H9 (cell line): ENCODE results near the gene RFESD. TPM values are rescaled to one million over a fixed set of nuclear protein-coding genes. Genes with fewer than 3 reads are reported as not detected.

Source experiments
- DNase-seq: peaks from one replicate; pipeline ENCODE4 v3.0.0-alpha.2; 2017
- H2AFZ ChIP-seq: one replicate; pipeline ENCODE4 v1.6.1; 2013; ENCODE audit warnings: mild to moderate bottlenecking, low read length, control low read depth, moderate library complexity
- H2AK5ac ChIP-seq: 2 replicates; pipeline ENCODE4 v1.6.1; 2013; ENCODE audit warnings: low read length, control low read depth, mixed read lengths; ENCODE audit not compliant: insufficient read length
- H2BK120ac ChIP-seq: one replicate; pipeline ENCODE4 v1.6.1; 2013; ENCODE audit warnings: low read depth, mild to moderate bottlenecking, low read length, control low read depth, inconsistent platforms; ENCODE audit not compliant: poor library complexity, severe bottlenecking
- H2BK12ac ChIP-seq: 2 replicates; pipeline ENCODE4 v1.6.1; 2013; ENCODE audit warnings: low read length, control low read depth, mixed read lengths, low read depth; ENCODE audit not compliant: insufficient read length
- H2BK15ac ChIP-seq: 2 replicates; pipeline ENCODE4 v1.6.1; 2013; ENCODE audit warnings: low read depth, low read length, control low read depth
- H2BK20ac ChIP-seq: one replicate; pipeline ENCODE4 v1.6.1; 2013; ENCODE audit warnings: low read depth, mild to moderate bottlenecking, low read length, control low read depth, inconsistent platforms; ENCODE audit not compliant: poor library complexity, severe bottlenecking
- H2BK5ac ChIP-seq: 2 replicates; pipeline ENCODE4 v1.6.1; 2013; ENCODE audit warnings: low read length, control low read depth, mixed read lengths; ENCODE audit not compliant: insufficient read length
- H3K14ac ChIP-seq: 2 replicates; pipeline ENCODE4 v1.6.1; 2013; ENCODE audit warnings: low read length, control low read depth; ENCODE audit not compliant: insufficient read depth
- H3K18ac ChIP-seq: 2 replicates; pipeline ENCODE4 v1.6.1; 2013; ENCODE audit warnings: low read depth, mild to moderate bottlenecking, mixed read lengths, low read length, control low read depth; ENCODE audit not compliant: insufficient read length
- H3K23ac ChIP-seq: 2 replicates; pipeline ENCODE4 v1.6.1; 2013; ENCODE audit warnings: low read length, control low read depth, mixed read lengths, low read depth; ENCODE audit not compliant: insufficient read length
- H3K23me2 ChIP-seq: 2 replicates; pipeline ENCODE4 v1.6.1; 2013; ENCODE audit warnings: low read depth, mild to moderate bottlenecking, mixed read lengths, low read length, control low read depth; ENCODE audit not compliant: insufficient read length, poor library complexity, severe bottlenecking
- H3K27ac ChIP-seq: 2 replicates; pipeline ENCODE4 v1.5.1; 2013; ENCODE audit warnings: low read length, control low read depth, mixed read lengths, low read depth; ENCODE audit not compliant: insufficient read length
- H3K27me3 ChIP-seq: 2 replicates; pipeline ENCODE4 v1.6.1; 2013; ENCODE audit warnings: low read length, control low read depth, inconsistent platforms; ENCODE audit not compliant: insufficient read depth
- H3K4ac ChIP-seq: 2 replicates; pipeline ENCODE4 v1.6.1; 2013; ENCODE audit warnings: low read depth, mild to moderate bottlenecking, control low read depth, inconsistent platforms, low read length, moderate library complexity
- H3K4me1 ChIP-seq: 2 replicates; pipeline ENCODE4 v1.6.1; 2013; ENCODE audit warnings: low read length, control low read depth, inconsistent platforms; ENCODE audit not compliant: insufficient read depth
- H3K4me2 ChIP-seq: 2 replicates; pipeline ENCODE4 v1.6.1; 2013; ENCODE audit warnings: low read length, control low read depth, mixed read lengths; ENCODE audit not compliant: insufficient read length, insufficient read depth
- H3K56ac ChIP-seq: 2 replicates; pipeline ENCODE4 v1.6.1; 2013; ENCODE audit warnings: low read depth, mild to moderate bottlenecking, mixed read lengths, low read length, control low read depth; ENCODE audit not compliant: insufficient read length
- H3K79me1 ChIP-seq: 2 replicates; pipeline ENCODE4 v1.6.1; 2013; ENCODE audit warnings: low read depth, mild to moderate bottlenecking, moderate library complexity, low read length, control low read depth, inconsistent platforms; ENCODE audit not compliant: insufficient read depth, poor library complexity, severe bottlenecking
- H3K79me2 ChIP-seq: 2 replicates; pipeline ENCODE4 v1.6.1; 2013; ENCODE audit warnings: low read length, control low read depth, inconsistent platforms; ENCODE audit not compliant: insufficient read depth
- H3K9ac ChIP-seq: 2 replicates; pipeline ENCODE4 v1.6.1; 2013; ENCODE audit warnings: low read length, control low read depth, mixed read lengths; ENCODE audit not compliant: insufficient read length; ENCODE audit errors: extremely low read depth
- H3K9me3 ChIP-seq: one replicate; pipeline ENCODE4 v1.6.1; 2013; ENCODE audit warnings: low read depth, low read length, inconsistent platforms; ENCODE audit not compliant: control insufficient read depth
- H3T11ph ChIP-seq: one replicate; pipeline ENCODE4 v1.6.1; 2013; ENCODE audit warnings: mild to moderate bottlenecking, low read length, control low read depth, inconsistent platforms
- H4K20me1 ChIP-seq: one replicate; pipeline ENCODE4 v1.6.1; 2013; ENCODE audit not compliant: control insufficient read depth, insufficient read length, insufficient read depth
- H4K5ac ChIP-seq: 2 replicates; pipeline ENCODE4 v1.6.1; 2013; ENCODE audit warnings: low read depth, mild to moderate bottlenecking, mixed read lengths, low read length, control low read depth; ENCODE audit not compliant: insufficient read length
- H4K8ac ChIP-seq: replicated peaks from 2 replicates; pipeline ENCODE4 v1.6.1; 2013; ENCODE audit warnings: low read length, control low read depth, mixed read lengths, low read depth; ENCODE audit not compliant: insufficient read length
- H4K91ac ChIP-seq: 2 replicates; pipeline ENCODE4 v1.6.1; 2013; ENCODE audit warnings: low read depth, mild to moderate bottlenecking, moderate library complexity, mixed read lengths, low read length, control low read depth; ENCODE audit not compliant: insufficient read length
- H3K27ac Mint-ChIP-seq, 3 experiments: 2 replicates in 2 of 3; 3 replicates in 1 of 3; pipeline ENCODE4 v1.8.0; 2020 to 2021; ENCODE audit warnings: mixed read lengths in 3 of 3, mild to moderate bottlenecking in 1 of 3, moderate library complexity in 1 of 3
- H3K27me3 Mint-ChIP-seq: 2 replicates; pipeline ENCODE4 v1.8.0; 2021; ENCODE audit warnings: low read depth, mild to moderate bottlenecking, moderate library complexity, mixed read lengths
- H3K36me3 Mint-ChIP-seq, 3 experiments: 2 replicates in 2 of 3; 3 replicates in 1 of 3; pipeline ENCODE4 v1.8.0; 2020 to 2021; ENCODE audit warnings: low read depth in 3 of 3, mixed read lengths in 3 of 3; ENCODE audit not compliant: insufficient read depth in 1 of 3
- H3K4me1 Mint-ChIP-seq, 2 experiments: 2 replicates each; pipeline ENCODE4 v1.8.0; 2020; ENCODE audit warnings: mixed read lengths in 2 of 2
- H3K4me3 Mint-ChIP-seq, 2 experiments: 2 replicates in 1 of 2; 3 replicates in 1 of 2; pipeline ENCODE4 v1.8.0; 2020 to 2021; ENCODE audit warnings: mild to moderate bottlenecking in 2 of 2, mixed read lengths in 2 of 2, moderate library complexity in 1 of 2
- H3K9me3 Mint-ChIP-seq, 2 experiments: 2 replicates in 1 of 2; 3 replicates in 1 of 2; pipeline ENCODE4 v1.8.0; 2020; ENCODE audit warnings: mild to moderate bottlenecking in 2 of 2, mixed read lengths in 2 of 2, moderate library complexity in 1 of 2
- CTCF ChIP-seq: fragments of 200-600 bp; sonication (generic); conservative IDR thresholded peaks from 3 replicates; pipeline ENCODE4 v1.8.0; 2021; ENCODE audit warnings: antibody characterized with exemption, mild to moderate bottlenecking
- WGBS: extraction: QIAGEN DNeasy Blood & Tissue Kit; methylation state at CpG from one replicate; pipeline ENCODE4 v1.1.7; 2013; ENCODE audit warnings: missing lambda C conversion rate, low lambda C conversion rate, mixed read lengths; ENCODE audit not compliant: insufficient read length; ENCODE audit errors: extremely low coverage; 5-methylcytosine and 5-hydroxymethylcytosine counted together
- total RNA-seq: library from RNA; stranded (reverse); gene quantifications from 2 replicates; pipeline ENCODE4 v1.2.1, GENCODE V29; 2021

RFESD gene
- total RNA-seq, 1 experiment from 2014 or later = 1.7 TPM

DNA sequence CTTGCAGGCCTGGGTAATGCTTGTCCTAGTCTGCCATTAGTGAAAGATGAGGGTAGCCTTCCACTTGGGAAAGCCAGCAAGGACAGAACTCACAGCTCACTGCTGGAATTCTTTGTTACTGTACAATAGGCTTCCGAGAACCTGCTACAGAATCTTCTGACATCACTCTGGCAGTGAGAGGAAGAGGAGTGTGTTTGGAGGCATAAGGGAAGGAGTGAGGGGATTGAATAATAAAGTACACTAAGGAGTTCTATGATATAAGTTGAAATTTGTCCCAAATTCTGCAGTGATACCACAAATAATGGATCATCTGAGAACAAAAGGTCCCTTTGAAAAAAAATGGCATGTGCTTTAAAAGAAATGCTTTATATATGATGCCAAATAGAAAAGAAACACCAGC, 36.3 kb downstream of the RFESD start, which contains the start of gene SPATA9:
Gene SPATA9, minus strand, starts transcription at position 101 of the 400 bp plus-strand sequence. CDS start 137 bp downstream, outside the sequence.
- Histone ChIP-seq H4K20me1 (no peaks in the 10 kb centered on the region), H3T11ph (no peak within 1 kb of the TSS), H3K23ac (no peak within 1 kb of the TSS), H3K27ac (no peak within 1 kb of the TSS), H2BK120ac (no peak within 1 kb of the TSS), H3K27me3 (no peaks in the 10 kb centered on the region), H2BK12ac (no peak within 1 kb of the TSS), H4K91ac (no peak within 1 kb of the TSS), H3K9me3 (no peaks in the 10 kb centered on the region), H2BK20ac (no peak within 1 kb of the TSS), H3K23me2 (no peaks in the 10 kb centered on the region), H3K4me1 (no peaks in the 10 kb centered on the region), H3K4ac (no peak within 1 kb of the TSS), H3K18ac (no peak within 1 kb of the TSS), H3K79me1 (no peaks in the 10 kb centered on the region), H2AK5ac (no peak within 1 kb of the TSS), H2AFZ (no peak within 1 kb of the TSS), H3K79me2 (no peaks in the 10 kb centered on the region), H4K5ac (no peak within 1 kb of the TSS), H3K4me2 (no peak within 1 kb of the TSS), H3K14ac (no peak within 1 kb of the TSS), H2BK15ac (no peak within 1 kb of the TSS), H4K8ac (no peak within 1 kb of the TSS), H2BK5ac (no peak within 1 kb of the TSS), H3K56ac (no peak within 1 kb of the TSS), H3K9ac (no peak within 1 kb of the TSS)
- no peak for TF ChIP-seq CTCF
- no peaks in the 10 kb centered on the region; the same call in 1 of the 2 replicates for H3K27me3 Mint-ChIP-seq
- no peaks in the 10 kb centered on the region for H3K9me3 Mint-ChIP-seq
- no peaks in the 10 kb centered on the region; a peak in 1 of 7 replicates for H3K36me3 Mint-ChIP-seq
- WGBS = no CpG with 5 or more reads among the region's 1 CpG
- no peak for DNase-seq
- H3K27ac Mint-ChIP-seq = no peak within 1 kb of the TSS; a peak in 1 of 7 replicates
- H3K4me1 Mint-ChIP-seq = peaks cover 17 to 19% of the 10 kb centered on the region in 2 experiments
- no peak within 1 kb of the TSS for H3K4me3 Mint-ChIP-seq
